K562 (cell line): Measurements from ENCODE around the gene DCAF8. TPM values are rescaled to one million over a fixed set of nuclear protein-coding genes. Genes with fewer than 3 reads are reported as not detected.

ENCODE experiments used
- ATAC-seq: fragments of 200-7000 bp; cut with Tn5 transposase; 3 replicates; pipeline ENCODE4 v1.9.1; 2020; ENCODE audit warnings: moderate library complexity
- BruUV-seq: library from RNA; stranded (reverse); fragments of 400-500 nt; replicated peaks from 2 replicates; lab custom pipeline; 2021; lab: Mats Ljungman, UMichigan
- CTCF ChIA-PET: fragments of 300-600 bp; formaldehyde crosslinking; extraction: SDS; loops from one replicate; lab custom pipeline; 2021; ENCODE audit warnings: low intra/inter-chr PET ratio; lab: Yijun Ruan, JAX
- POLR2A ChIA-PET: fragments of 300-600, 350-650 bp; sonication (Branson Sonifier 250); formaldehyde crosslinking; extraction: SDS; loops from one replicate; lab custom pipeline; 2021; ENCODE audit warnings: antibody characterized with exemption, inconsistent platforms; lab: Yijun Ruan, JAX
- DNase-seq, 4 experiments: peaks; one replicate each; pipeline versions ENCODE4 v3.0.0 to v3.0.0-alpha.2; 2011 to 2018; ENCODE audit warnings: low spot score in 3 of 4, mixed read lengths in 3 of 4; ENCODE audit errors: extremely low read depth in 1 of 4
- FAIRE-seq: peaks from 2 replicates; lab custom pipeline; 2011; peaks lifted over from hg19 to GRCh38; lab: Jason Lieb, UNC
- H2AFZ ChIP-seq: 2 replicates; pipeline ENCODE4 v1.6.0; 2011; ENCODE audit warnings: low read depth, low read length, control low read depth, inconsistent platforms
- H3K27ac ChIP-seq: fragments of 200-600 bp; 3 replicates; pipeline ENCODE4 v1.8.0; 2011; ENCODE audit warnings: low read depth, mild to moderate bottlenecking, control low read depth, inconsistent platforms, low read length, moderate library complexity, mixed read lengths; ENCODE audit errors: extremely low read depth
- H3K27me3 ChIP-seq, 2 experiments: fragments of 300-600 bp in 1 of 2; 2 replicates in 1 of 2; 3 replicates in 1 of 2; pipeline versions ENCODE4 v1.6.0 to v1.8.0; 2011; ENCODE audit warnings: inconsistent platforms in 2 of 2, low read length in 2 of 2, mild to moderate bottlenecking in 1 of 2, mixed read lengths in 1 of 2, moderate library complexity in 1 of 2; ENCODE audit not compliant: control insufficient read depth in 2 of 2, insufficient read depth in 2 of 2
- H3K36me3 ChIP-seq: fragments of 300-600 bp; 3 replicates; pipeline ENCODE4 v1.8.0; 2011; ENCODE audit warnings: mild to moderate bottlenecking, low read length, inconsistent platforms; ENCODE audit not compliant: control insufficient read depth, insufficient read depth
- H3K4me1 ChIP-seq, 2 experiments: fragments of 200-600 bp in 1 of 2; replicated peaks in 1 of 2; 2 replicates in 1 of 2; 3 replicates in 1 of 2; pipeline versions ENCODE4 v1.5.1 to v1.8.0; 2011; ENCODE audit warnings: inconsistent platforms in 2 of 2, low read length in 2 of 2, mild to moderate bottlenecking in 1 of 2, mixed read lengths in 1 of 2, moderate library complexity in 1 of 2; ENCODE audit not compliant: control insufficient read depth in 2 of 2, insufficient read depth in 2 of 2
- H3K4me2 ChIP-seq: 2 replicates; pipeline ENCODE4 v1.6.1; 2011; ENCODE audit warnings: low read length, control low read depth, inconsistent platforms, mixed read lengths; ENCODE audit not compliant: insufficient read depth
- H3K4me3 ChIP-seq: fragments of 200-600 bp; sonication (generic), shearing (Covaris generic); 2 replicates; pipeline ENCODE4 v1.5.1; 2016; ENCODE audit warnings: control low read depth, inconsistent platforms
- H3K79me2 ChIP-seq: fragments of 200-600 bp; 3 replicates; pipeline ENCODE4 v1.8.0; 2011; ENCODE audit warnings: low read length, inconsistent platforms; ENCODE audit not compliant: control insufficient read depth, insufficient read depth
- H3K9ac ChIP-seq, 2 experiments: 2 replicates each; pipeline versions ENCODE4 v1.6.0 to v1.6.1; 2011; ENCODE audit warnings: low read depth in 2 of 2, low read length in 2 of 2, control low read depth in 1 of 2, inconsistent platforms in 1 of 2, mild to moderate bottlenecking in 1 of 2, mixed read lengths in 1 of 2; ENCODE audit not compliant: insufficient read depth in 1 of 2
- H3K9me1 ChIP-seq: one replicate; pipeline ENCODE4 v1.6.0; 2011; ENCODE audit warnings: inconsistent platforms, mild to moderate bottlenecking, low read length, moderate library complexity; ENCODE audit not compliant: control insufficient read depth, insufficient read depth
- H3K9me3 ChIP-seq: replicated peaks from 2 replicates; pipeline ENCODE4 v1.5.1; 2011; ENCODE audit warnings: low read depth, low read length, inconsistent platforms; ENCODE audit not compliant: control insufficient read depth, insufficient read depth
- H4K20me1 ChIP-seq: replicated peaks from 2 replicates; pipeline ENCODE4 v1.6.1; 2011; ENCODE audit warnings: low read length, inconsistent platforms, mixed read lengths; ENCODE audit not compliant: control insufficient read depth, insufficient read depth
- BHLHE40 ChIP-seq: IDR thresholded peaks from 2 replicates; pipeline ENCODE4 v1.6.1; 2011; ENCODE audit warnings: low read length, improper control_type of control experiment
- DEAF1 ChIP-seq: fragments of 450-650 bp; formaldehyde crosslinking; IDR thresholded peaks from 2 replicates; pipeline ENCODE4 v1.4.0; 2020; ENCODE audit warnings: mild to moderate bottlenecking, moderate library complexity
- FOXP1 ChIP-seq: sonication (generic); formaldehyde crosslinking; IDR thresholded peaks from 2 replicates; pipeline ENCODE4 v1.8.0; 2022; ENCODE audit warnings: mild to moderate bottlenecking, missing genetic modification reagents
- GABPB1 ChIP-seq: sonication (generic); formaldehyde crosslinking; IDR thresholded peaks from 2 replicates; pipeline ENCODE4 v1.8.0; 2022; ENCODE audit warnings: mild to moderate bottlenecking, missing genetic modification reagents
- IRF1 ChIP-seq: sonication (generic); formaldehyde crosslinking; IDR thresholded peaks from 2 replicates; pipeline ENCODE4 v1.8.0; 2022; ENCODE audit warnings: missing genetic modification reagents, mild to moderate bottlenecking, borderline replicate concordance
- RCOR1 ChIP-seq, 2 experiments: IDR thresholded peaks; 2 replicates each; pipeline ENCODE4 v1.6.1; 2012; ENCODE audit warnings: low read depth in 2 of 2, low read length in 2 of 2, borderline replicate concordance in 1 of 2, improper control_type of control experiment in 1 of 2
- SRSF7 ChIP-seq: fragments of 200-400 bp; formaldehyde crosslinking; optimal IDR thresholded peaks from 2 replicates; pipeline ENCODE3; 2017; ENCODE audit warnings: mild to moderate bottlenecking, low read depth, low read length
- VEZF1 ChIP-seq: fragments of 200-800 bp; sonication (Bioruptor generic); IDR thresholded peaks from 2 replicates; pipeline ENCODE4 v1.6.1; 2017; ENCODE audit warnings: missing genetic modification characterization, missing compliant biosample characterization
- XRCC5 ChIP-seq: fragments of 200-400 bp; formaldehyde crosslinking; IDR thresholded peaks from 2 replicates; pipeline ENCODE4 v1.6.1; 2017; ENCODE audit warnings: low read depth, mild to moderate bottlenecking, low read length
- YY1 ChIP-seq, 3 experiments: IDR thresholded peaks; 2 replicates each; pipeline ENCODE4 v1.6.1; 2011; ENCODE audit warnings: low read length in 2 of 3, mild to moderate bottlenecking in 2 of 3, moderate library complexity in 2 of 3, borderline replicate concordance in 1 of 3, control low read depth in 1 of 3, low read depth in 1 of 3; ENCODE audit not compliant: insufficient read depth in 3 of 3, insufficient replicate concordance in 2 of 3, control insufficient read depth in 1 of 3, insufficient read length in 1 of 3; ENCODE audit errors: extremely low read depth in 1 of 3
- ZNF740 ChIP-seq, 3 experiments: fragments of 200-800 bp in 1 of 3; sonication (Bioruptor generic) in 1 of 3; sonication (generic) in 1 of 3; formaldehyde crosslinking in 1 of 3; IDR thresholded peaks; 2 replicates each; pipeline versions ENCODE4 v1.6.1 to v1.8.0; 2016 to 2022; ENCODE audit warnings: mild to moderate bottlenecking in 2 of 3, missing compliant biosample characterization in 2 of 3, missing genetic modification characterization in 2 of 3, missing genetic modification reagents in 1 of 3
- WGBS: fragments of 100-300 bp; shearing (Covaris generic); methylation state at CpG from one replicate; pipeline ENCODE4 v1.1.6; 2016; ENCODE audit warnings: low coverage, mixed read lengths; ENCODE audit not compliant: insufficient coverage; ENCODE audit errors: missing lambda C conversion rate; 5-methylcytosine and 5-hydroxymethylcytosine counted together
- in situ Hi-C: fragments of 300-500 bp; cut with MboI; formaldehyde crosslinking; loops from 4 replicates; pipeline ENCODE4 v1.15.0; 2018; ENCODE audit warnings: inconsistent platforms, mixed read lengths
- intact Hi-C: fragments of 100-400 bp; cut with micrococcal nuclease; formaldehyde crosslinking; loops from 2 replicates; pipeline ENCODE4 v1.14.2; 2022
- polyA plus RNA-seq, 8 experiments: library from polyadenylated mRNA; depleted of rRNA in 4 of 8; stranded (reverse) in 5 of 8; unstranded in 3 of 8; fragments of >200 nt; fragmentation: Nextera tagmentation in 2 of 8; fragmentation: Illumina TruSeq in 1 of 8; extraction: Ambion mirVana in 2 of 8; extraction: Trizol in 1 of 8; gene quantifications; 2 replicates each; pipeline versions ENCODE4 v1.2.1 to v1.2.3, GENCODE V29; 2011 to 2014; ENCODE audit warnings: inconsistent platforms in 1 of 8, missing spikeins in 1 of 8
- total RNA-seq, 7 experiments: library from RNA; depleted of rRNA in 6 of 7; stranded (reverse); fragments of >200 nt in 6 of 7; fragmentation: Illumina TruSeq in 2 of 7; extraction: Trizol in 2 of 7; gene quantifications; 2 replicates each; pipeline versions ENCODE4 v1.2.1 to v1.2.3, GENCODE V29; 2011 to 2021; ENCODE audit warnings: low replicate concordance in 1 of 7

The DCAF8 gene
- total and polyA plus RNA-seq, 9 of the 15 experiments (the other 6 are each of a cell fraction or from before 2014, with no cell fraction given): 11.6 to 149 (median 81.3) TPM

GRCh38 chr1:160193091-160193819 is 69.1 kb downstream of the DCAF8 start:
- Histone ChIP-seq H3K4me2 (peak overlapping the region; percentile 13; the same call in 1 of the 2 replicates), H3K9me1 (no peaks in the 10 kb centered on the region), H3K79me2 (no peaks in the 10 kb centered on the region), H3K27me3 (peaks cover 16 to 38% of the 10 kb centered on the region in 2 experiments; a peak in 4 of 5 replicates), H3K9me3 (no peaks in the 10 kb centered on the region), H3K4me1 (peaks cover 4 to 10% of the 10 kb centered on the region in 2 experiments), H3K27ac (peak overlapping the region; percentile 22; the same call in 2 of the 3 replicates), H3K9ac (peak overlapping the region; percentile 8 to 83; a peak in 2 of 4 replicates), H3K36me3 (no peaks in the 10 kb centered on the region; the same call in 2 of the 3 replicates), H3K4me3 (no peak overlapping the region), H4K20me1 (no peaks in the 10 kb centered on the region), H2AFZ (peak overlapping the region; percentile 83)
- ChIA-PET POLR2A (interaction anchor here (0.7 to 1.6 kb wide), 4 partner anchors 24 to 183 kb away, joined by 3 to 9 read pairs (median 4); no protein-coding TSS in a partner anchor), CTCF (interaction anchor here (0.6 to 2.4 kb wide), 8 partner anchors 23 to 499 kb away, joined by 3 to 13 read pairs (median 6); no protein-coding TSS in a partner anchor)
- FAIRE-seq (peak; percentile 93), DNase-seq (peak; percentile 81 to 90 (median 84)), ATAC-seq (peak; percentile 92)
- WGBS: 14% methylated on average over 16 of the region's 16 CpGs
- intact Hi-C loops: loop anchor here (1.0 to 10.0 kb wide), 5 partner anchors 59 to 412 kb away; no protein-coding TSS in a partner anchor
- in situ Hi-C loops: no loop called here
- BruUV-seq: no TSS peak
- TF ChIP-seq YY1 (IDR thresholded peaks at IDR 0.05; ENCODE audit: borderline replicate concordance in 1 of 3, control insufficient read depth in 1 of 3, extremely low read depth in 1 of 3, insufficient read depth in 3 of 3, insufficient read length in 1 of 3, insufficient replicate concordance in 2 of 3, low read depth in 1 of 3, low read length in 2 of 3): peak in 2 of 3 experiments; percentile 37 to 46
- TF ChIP-seq SRSF7: no peak
- TF ChIP-seq DEAF1 (CRISPR knock-in tag): peak; percentile 84
- TF ChIP-seq ZNF740 (CRISPR knock-in tag; IDR thresholded peaks at IDR 0.05): peak; percentile 59; the same call in 1 of the 2 replicates
- no peak for TF ChIP-seq ZNF740 (tag; IDR thresholded peaks at IDR 0.05)
- peak in 1 of 2 experiments; percentile 70; a peak in 2 of 4 replicates for TF ChIP-seq RCOR1 (IDR thresholded peaks at IDR 0.05; ENCODE audit: borderline replicate concordance in 1 of 2, low read depth in 2 of 2, low read length in 2 of 2)
- 0 out of 2 replicates have a peak, but pooled peaks have one; percentile 25 for TF ChIP-seq GABPB1 (CRISPR knock-in tag)
- peak; percentile 67 for TF ChIP-seq VEZF1 (CRISPR knock-in tag)
- peak; percentile 80; the same call in 1 of the 2 replicates for TF ChIP-seq XRCC5
- peak; percentile 23; the same call in 1 of the 2 replicates for TF ChIP-seq FOXP1 (CRISPR knock-in tag)
- no peak for TF ChIP-seq IRF1 (CRISPR knock-in tag)
- TF ChIP-seq BHLHE40: peak; percentile 8
